H1 (cell line): Measurements from ENCODE around the gene DEDD2. TPM values are rescaled to one million over a fixed set of nuclear protein-coding genes. Genes with fewer than 3 reads are reported as not detected.

Experiments
- CTCF ChIA-PET: fragments of 300-600 bp; sonication (Branson Sonifier 250); formaldehyde crosslinking; loops from one replicate; lab custom pipeline; 2021; ENCODE audit not compliant: partially characterized antibody; lab: Charles Lee
- POLR2A ChIA-PET: fragments of 300-600 bp; sonication (Branson Sonifier 250); formaldehyde crosslinking; loops from one replicate; lab custom pipeline; 2021; ENCODE audit warnings: inconsistent platforms; ENCODE audit not compliant: partially characterized antibody; lab: Charles Lee
- DNase-seq, 2 experiments: peaks; one replicate each; pipeline versions ENCODE4 v3.0.0 to v3.0.0-alpha.2; 2010 to 2022; ENCODE audit warnings: low spot score in 2 of 2, low read depth in 1 of 2, mixed read lengths in 1 of 2
- FAIRE-seq: peaks from 2 replicates; lab custom pipeline; 2011; peaks lifted over from hg19 to GRCh38; lab: Jason Lieb, UNC
- H2AFZ ChIP-seq: 2 replicates; pipeline ENCODE4 v1.8.1; 2012; ENCODE audit warnings: low read length, inconsistent platforms
- H2AK5ac ChIP-seq: 2 replicates; pipeline ENCODE4 v1.6.1; 2013; ENCODE audit warnings: low read depth, low read length
- H2BK120ac ChIP-seq: replicated peaks from 2 replicates; pipeline ENCODE3; 2013; ENCODE audit warnings: low read depth, low read length, inconsistent platforms
- H2BK12ac ChIP-seq: 2 replicates; pipeline ENCODE4 v1.6.1; 2013; ENCODE audit warnings: low read depth, low read length
- H2BK15ac ChIP-seq: 2 replicates; pipeline ENCODE4 v1.6.1; 2013; ENCODE audit warnings: low read length
- H2BK20ac ChIP-seq: 2 replicates; pipeline ENCODE4 v1.6.1; 2013; ENCODE audit warnings: low read length
- H2BK5ac ChIP-seq: 2 replicates; pipeline ENCODE4 v1.6.1; 2013; ENCODE audit warnings: low read depth, low read length
- H3K14ac ChIP-seq: 2 replicates; pipeline ENCODE4 v1.6.1; 2013; ENCODE audit warnings: inconsistent platforms; ENCODE audit not compliant: insufficient read length
- H3K18ac ChIP-seq: 2 replicates; pipeline ENCODE4 v1.6.1; 2013; ENCODE audit warnings: low read length; ENCODE audit errors: extremely low read depth
- H3K23ac ChIP-seq: 2 replicates; pipeline ENCODE4 v1.6.1; 2013; ENCODE audit warnings: inconsistent platforms; ENCODE audit not compliant: insufficient read length
- H3K23me2 ChIP-seq: 2 replicates; pipeline ENCODE4 v1.6.1; 2013; ENCODE audit warnings: low read depth, low read length
- H3K27ac ChIP-seq: 2 replicates; pipeline ENCODE4 v1.6.1; 2011; ENCODE audit warnings: low read depth, low read length, inconsistent platforms
- H3K27me3 ChIP-seq, 4 experiments: replicated peaks in 1 of 4; 1 replicate in 1 of 4; 2 replicates in 3 of 4; pipeline versions ENCODE4 v1.6.1 to v1.8.1; 2011 to 2013; ENCODE audit warnings: low read length in 3 of 4, mild to moderate bottlenecking in 3 of 4, inconsistent platforms in 2 of 4, mixed read lengths in 2 of 4, moderate library complexity in 1 of 4; ENCODE audit not compliant: control insufficient read depth in 3 of 4, insufficient read depth in 3 of 4; ENCODE audit errors: extremely low read depth in 1 of 4
- H3K36me3 ChIP-seq, 4 experiments: 2 replicates each; pipeline versions ENCODE4 v1.6.1 to v1.8.1; 2011 to 2013; ENCODE audit warnings: mild to moderate bottlenecking in 4 of 4, low read length in 3 of 4, moderate library complexity in 2 of 4, control low read depth in 1 of 4, inconsistent platforms in 1 of 4; ENCODE audit not compliant: insufficient read depth in 4 of 4, control insufficient read depth in 2 of 4
- H3K4ac ChIP-seq: replicated peaks from 2 replicates; pipeline ENCODE3; 2013; ENCODE audit warnings: low read length, low read depth, mixed read lengths, inconsistent platforms; ENCODE audit not compliant: insufficient read length
- H3K4me1 ChIP-seq, 4 experiments: replicated peaks in 1 of 4; 1 replicate in 1 of 4; 2 replicates in 3 of 4; pipeline versions ENCODE4 v1.6.1 to v1.8.1; 2011 to 2013; ENCODE audit warnings: low read length in 3 of 4, inconsistent platforms in 2 of 4, mixed read lengths in 1 of 4; ENCODE audit not compliant: insufficient read depth in 4 of 4, control insufficient read depth in 3 of 4
- H3K4me2 ChIP-seq, 2 experiments: 2 replicates each; pipeline versions ENCODE4 v1.6.1 to v1.8.1; 2011 to 2013; ENCODE audit warnings: low read depth in 2 of 2, low read length in 2 of 2, control low read depth in 1 of 2, inconsistent platforms in 1 of 2, mild to moderate bottlenecking in 1 of 2; ENCODE audit not compliant: insufficient read depth in 1 of 2
- H3K4me3 ChIP-seq, 4 experiments: fragments of 200-600, 300-600 bp in 1 of 4; sonication (generic), shearing (Covaris generic), sonication (Bioruptor Twin) in 1 of 4; 2 replicates each; pipeline versions ENCODE4 v1.5.1 to v1.8.1; 2011 to 2016; ENCODE audit warnings: low read length in 4 of 4, low read depth in 3 of 4, control low read depth in 2 of 4, inconsistent platforms in 2 of 4, mild to moderate bottlenecking in 2 of 4, mixed read lengths in 1 of 4, moderate library complexity in 1 of 4; ENCODE audit not compliant: insufficient read depth in 2 of 4; ENCODE audit errors: extremely low read depth in 1 of 4
- H3K56ac ChIP-seq: replicated peaks from 2 replicates; pipeline ENCODE3; 2013; ENCODE audit warnings: low read depth, mild to moderate bottlenecking, mixed read lengths, low read length, inconsistent platforms; ENCODE audit not compliant: insufficient read length
- H3K79me1 ChIP-seq: 2 replicates; pipeline ENCODE4 v1.6.1; 2013; ENCODE audit warnings: low read depth, low read length, control low read depth
- H3K79me2 ChIP-seq, 2 experiments: 2 replicates each; pipeline versions ENCODE4 v1.6.1 to v1.8.1; 2012 to 2013; ENCODE audit warnings: low read length in 2 of 2, mild to moderate bottlenecking in 2 of 2, inconsistent platforms in 1 of 2; ENCODE audit not compliant: insufficient read depth in 2 of 2, control insufficient read depth in 1 of 2
- H3K9ac ChIP-seq, 4 experiments: replicated peaks in 1 of 4; 1 replicate in 1 of 4; 2 replicates in 3 of 4; pipeline versions ENCODE4 v1.6.1 to v1.8.1; 2011 to 2013; ENCODE audit warnings: low read depth in 3 of 4, low read length in 3 of 4, control low read depth in 2 of 4, mild to moderate bottlenecking in 2 of 4, moderate library complexity in 2 of 4, inconsistent platforms in 1 of 4; ENCODE audit errors: extremely low read depth in 1 of 4
- H3K9me3 ChIP-seq, 2 experiments: 2 replicates each; pipeline versions ENCODE4 v1.6.1 to v1.8.1; 2012 to 2013; ENCODE audit warnings: mild to moderate bottlenecking in 2 of 2, moderate library complexity in 2 of 2, control low read depth in 1 of 2, inconsistent platforms in 1 of 2, low read depth in 1 of 2, low read length in 1 of 2, mixed read lengths in 1 of 2; ENCODE audit not compliant: insufficient read depth in 2 of 2
- H4K20me1 ChIP-seq, 2 experiments: replicated peaks in 1 of 2; 2 replicates each; pipeline versions ENCODE3 to v1.8.1; 2011 to 2013; ENCODE audit warnings: inconsistent platforms in 2 of 2, low read length in 2 of 2, mild to moderate bottlenecking in 1 of 2; ENCODE audit not compliant: insufficient read depth in 2 of 2, control insufficient read depth in 1 of 2
- H4K5ac ChIP-seq: 2 replicates; pipeline ENCODE4 v1.6.1; 2013; ENCODE audit warnings: low read length, low read depth, mixed read lengths, inconsistent platforms; ENCODE audit not compliant: insufficient read length
- H4K8ac ChIP-seq: 2 replicates; pipeline ENCODE4 v1.8.0; 2013; ENCODE audit warnings: mild to moderate bottlenecking, moderate library complexity, low read length, inconsistent platforms; ENCODE audit not compliant: insufficient read depth; ENCODE audit errors: extremely low read depth
- H4K91ac ChIP-seq: replicated peaks from 2 replicates; pipeline ENCODE3; 2013; ENCODE audit warnings: low read length, mixed read lengths, inconsistent platforms; ENCODE audit not compliant: insufficient read length
- EP300 ChIP-seq, 2 experiments: IDR thresholded peaks; 1 replicate in 1 of 2; 2 replicates in 1 of 2; pipeline ENCODE4 v1.6.1; 2011 to 2012; ENCODE audit warnings: low read depth in 2 of 2, low read length in 2 of 2, mild to moderate bottlenecking in 2 of 2, borderline replicate concordance in 1 of 2, inconsistent platforms in 1 of 2, moderate library complexity in 1 of 2
- PHF8 ChIP-seq: fragments of 200-600 bp; sonication (generic); conservative IDR thresholded peaks from 2 replicates; pipeline ENCODE4 v1.7.1; 2012; ENCODE audit warnings: low read depth, mild to moderate bottlenecking, inconsistent platforms, low read length, moderate library complexity
- RBBP5 ChIP-seq: IDR thresholded peaks from 2 replicates; pipeline ENCODE4 v1.7.1; 2012; ENCODE audit warnings: low read depth, mild to moderate bottlenecking, inconsistent platforms, low read length, moderate library complexity, borderline replicate concordance
- YY1 ChIP-seq: IDR thresholded peaks from 2 replicates; pipeline ENCODE4 v1.6.1; 2011; ENCODE audit warnings: low read depth, mild to moderate bottlenecking, low read length
- WGBS, 2 experiments: shearing (Covaris generic) in 1 of 2; methylation state at CpG; one replicate each; pipeline versions ENCODE4 v1.1.6 to v1.1.7; 2013 to 2015; ENCODE audit warnings: low lambda C conversion rate in 2 of 2, mixed read lengths in 2 of 2, inconsistent platforms in 1 of 2, low coverage in 1 of 2, missing lambda C conversion rate in 1 of 2; ENCODE audit not compliant: insufficient replicate concordance in 2 of 2, insufficient coverage in 1 of 2, insufficient read length in 1 of 2; ENCODE audit errors: extremely low coverage in 1 of 2, missing lambda C conversion rate in 1 of 2; 5-methylcytosine and 5-hydroxymethylcytosine counted together
- polyA plus RNA-seq, 7 experiments: library from polyadenylated mRNA; depleted of rRNA in 3 of 7; stranded (reverse) in 5 of 7; unstranded in 2 of 7; fragments of >200 nt in 5 of 7; fragments of 200-250 nt in 2 of 7; gene quantifications; 1 replicate in 5 of 7; 2 replicates in 1 of 7; 4 replicates in 1 of 7; pipeline versions ENCODE4 v1.2.1 to v1.2.3, GENCODE V29; 2011 to 2013; ENCODE audit warnings: missing spikeins in 2 of 7, mixed read lengths in 2 of 7
- total RNA-seq: library from RNA; stranded (reverse); fragmentation: NEBNext Ultra II Directional; extraction: Animal tissue kit (Norgen Biotek cat#: 25700); gene quantifications from 2 replicates; pipeline ENCODE4 v1.2.1, GENCODE V29; 2021

The DEDD2 gene
- total and polyA plus RNA-seq, 2 of the 8 experiments (the other 6 are each of a cell fraction or from before 2014, with no cell fraction given), result 37.8 to 65.0 TPM

- peak overlapping the region; percentile 26 for H3K56ac ChIP-seq
- POLR2A ChIA-PET, result interaction anchor here (1.0 to 5.0 kb wide), 9 partner anchors 10 to 156 kb away, joined by 3 to 23 read pairs (median 4); partner anchors contain the start of genes DEDD2 and ZNF526
- H2BK20ac ChIP-seq, result no peak overlapping the region
- H2BK120ac ChIP-seq, result no peak overlapping the region
- peaks cover 5% of the 10 kb centered on the region; the same call in 1 of the 2 replicates for H3K79me1 ChIP-seq
- FAIRE-seq (no peak), DNase-seq (no peak)
- H3K23me2 ChIP-seq, result peaks cover 7% of the 10 kb centered on the region
- H3K36me3 ChIP-seq, result peaks cover 0 to 8% (median 3%) of the 10 kb centered on the region in 4 experiments; a peak in 3 of 8 replicates
- H3K27ac ChIP-seq, result no peak overlapping the region
- H3K18ac ChIP-seq, result 0 out of 2 replicates have a peak overlapping the region, but pooled peaks have one; percentile 28
- H2BK15ac ChIP-seq, result no peak overlapping the region
- peak overlapping the region; percentile 81 to 90 (median 85) for H3K4me3 ChIP-seq
- no peak overlapping the region for H4K91ac ChIP-seq
- H3K27me3 ChIP-seq, result no peaks in the 10 kb centered on the region; a peak in 1 of 7 replicates
- peak overlapping the region; percentile 36 for H4K8ac ChIP-seq
- H3K4ac ChIP-seq, result no peak overlapping the region
- no peak overlapping the region for H3K23ac ChIP-seq
- CTCF ChIA-PET, result interaction anchor here (0.7 to 11.8 kb wide), 13 partner anchors 9 to 133 kb away, joined by 3 to 260 read pairs (median 4); partner anchors contain the start of genes POU2F2 and ZNF526
- peaks cover 0 to 12% (median 4%) of the 10 kb centered on the region in 4 experiments; a peak in 6 of 7 replicates for H3K4me1 ChIP-seq
- no peaks in the 10 kb centered on the region for H3K9me3 ChIP-seq
- no peak overlapping the region for H3K14ac ChIP-seq
- H2BK5ac ChIP-seq, result no peak overlapping the region
- no peak overlapping the region for H4K5ac ChIP-seq
- peaks cover 0 to 16% of the 10 kb centered on the region in 2 experiments; a peak in 2 of 4 replicates for H3K79me2 ChIP-seq
- WGBS, 2 experiments, result 1% methylated on average over 26 of the region's 49 CpGs; no CpG with 5 or more reads in 1 of the 2 experiments
- H2BK12ac ChIP-seq, result no peak overlapping the region
- H4K20me1 ChIP-seq, result peaks cover 4 to 6% of the 10 kb centered on the region in 2 experiments
- peak overlapping the region; percentile 66 to 77 for H3K4me2 ChIP-seq
- H2AK5ac ChIP-seq, result no peak overlapping the region
- H3K9ac ChIP-seq, result peak overlapping the region; percentile 57 to 89 (median 72); a peak in 6 of 7 replicates
- TF ChIP-seq PHF8 (peak; percentile 59), EP300 (IDR thresholded peaks at IDR 0.05; ENCODE audit: borderline replicate concordance in 1 of 2, low read depth in 2 of 2, low read length in 2 of 2) (no peak), RBBP5 (no peak), YY1 (no peak)
- TF ChIP-seq, all 59 proteins: peak for 1
- H2AFZ ChIP-seq, result no peak overlapping the region
Observed at GRCh38 chr19:42242069-42242511, 24.6 kb upstream of the DEDD2 start.
